Psoas muscle (tissue), 8 donors: Measurements from ENCODE around the gene KIF18A. TPM values are rescaled to one million over a fixed set of nuclear protein-coding genes. Genes with fewer than 3 reads are reported as not detected.

Experiments used
- ATAC-seq, 4 donors: fragments of 200-7000 bp; cut with Tn5 transposase; one replicate each; pipeline ENCODE4 v1.9.1; 2020; ENCODE audit warnings: moderate library complexity in 3 of 4, mild to moderate bottlenecking in 2 of 4
- DNase-seq, 2 donors: peaks; one replicate each; pipeline ENCODE4 v3.0.0-alpha.2; 2020
- H3K27ac ChIP-seq: fragments of 200-600 bp; one replicate; pipeline ENCODE4 v1.8.0; 2022
- H3K27me3 ChIP-seq, 3 donors: fragments of 200-600 bp in 1 of 3; one replicate each; pipeline versions ENCODE4 v1.6.1 to v1.8.0; 2013 to 2022; ENCODE audit warnings: low read length in 2 of 3, mild to moderate bottlenecking in 2 of 3, moderate library complexity in 1 of 3; ENCODE audit not compliant: insufficient read depth in 3 of 3
- H3K36me3 ChIP-seq, 2 donors: fragments of 200-600 bp in 1 of 2; one replicate each; pipeline versions ENCODE4 v1.6.1 to v1.8.0; 2013 to 2022; ENCODE audit warnings: low read depth in 1 of 2, mild to moderate bottlenecking in 1 of 2, moderate library complexity in 1 of 2; ENCODE audit not compliant: insufficient read depth in 1 of 2
- H3K4me1 ChIP-seq: fragments of 200-600 bp; one replicate; pipeline ENCODE4 v1.8.0; 2022
- H3K4me3 ChIP-seq: fragments of 200-600 bp; one replicate; pipeline ENCODE4 v1.8.0; 2022; ENCODE audit warnings: mild to moderate bottlenecking
- H3K9me3 ChIP-seq: fragments of 200-600 bp; one replicate; pipeline ENCODE4 v1.8.0; 2022
- WGBS, 3 donors: extraction: QIAGEN DNeasy Blood & Tissue Kit; methylation state at CpG; one replicate each; pipeline versions ENCODE4 v1.1.6 to v1.1.7; 2013; 5-methylcytosine and 5-hydroxymethylcytosine counted together
- intact Hi-C, 2 donors: fragments of 100-400 bp; cut with DNase I; formaldehyde crosslinking; loops; one replicate each; pipeline versions ENCODE4 v1.11.0 to v1.14.2; 2022
- polyA plus RNA-seq, 3 donors: library from polyadenylated mRNA; stranded (reverse); fragments of 200-250 nt; gene quantifications; one replicate each; pipeline ENCODE4 v1.2.3, GENCODE V29; 2013
- total RNA-seq, 4 donors: library from RNA; stranded (reverse); fragmentation: NEBNext Ultra II Directional in 2 of 4; extraction: Animal tissue kit (Norgen Biotek cat#: 25700) in 2 of 4; gene quantifications; one replicate each; pipeline versions ENCODE4 v1.2.1 to v1.2.4, GENCODE V29; 2021 to 2023
- TF ChIP-seq, protein P1 (sequence below): fragments of 200-600 bp; IDR thresholded peaks from one replicate; pipeline ENCODE4 v1.8.0; 2022; ENCODE audit warnings: antibody characterized with exemption
- donor health status: healthy with polysubstance abuse.
- donor health status: DM: no; HTN: no; CAD: no; lungs with moderate emphysema.
- donor health status: Bipolar disorder and iron deficiency.
- donor health status: healthy.
- donor health status: DM: yes; HTN: yes; CAD: no.
- donor health status: DM: no; HTN: no; CAD: no.
- donor health status: DM: no; HTN: no; CAD: no.
- donor health status: DM: yes; HTN: yes; CAD: no.

Gene KIF18A
- total and polyA plus RNA-seq, 7 donors: 0.15 to 0.53 (median 0.46) TPM; not detected in 2

DNA sequence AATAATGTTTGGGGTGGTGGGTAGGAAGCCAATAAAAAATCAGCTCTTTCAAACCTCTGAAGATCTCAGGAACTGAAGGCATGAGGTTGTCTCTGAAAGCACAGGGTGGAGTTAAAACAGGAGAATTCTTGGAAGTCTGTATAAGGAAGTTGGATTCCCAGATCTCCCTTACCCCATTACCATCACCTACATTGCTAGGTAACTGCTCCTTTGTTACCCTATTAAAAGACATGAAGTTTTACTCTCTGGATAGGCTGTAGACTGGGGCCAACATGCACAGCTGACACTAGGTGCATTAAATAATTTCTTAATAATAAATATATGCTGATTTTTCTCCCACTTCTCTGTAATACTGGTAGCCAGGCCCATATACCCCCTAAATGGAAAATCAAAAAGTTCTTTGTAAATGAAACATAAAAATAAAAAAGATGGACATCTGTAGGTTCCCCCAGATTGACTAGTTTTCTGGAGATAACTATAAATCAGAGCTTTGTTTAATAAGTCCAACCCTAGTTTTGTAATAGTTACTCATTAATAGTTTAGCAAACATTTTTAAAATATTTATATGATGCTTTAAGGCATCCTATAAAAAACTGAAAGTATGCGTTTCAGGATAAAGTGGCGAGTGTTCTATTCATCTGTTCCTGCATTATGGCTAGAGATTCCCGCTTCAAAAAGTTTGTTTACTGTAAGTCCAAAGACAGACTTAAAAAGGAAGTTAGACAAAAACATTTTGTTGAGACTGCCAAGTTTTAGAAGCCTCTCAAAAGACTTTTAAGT, 63.8 kb downstream of the KIF18A start:
- TF ChIP-seq, protein P1, sequence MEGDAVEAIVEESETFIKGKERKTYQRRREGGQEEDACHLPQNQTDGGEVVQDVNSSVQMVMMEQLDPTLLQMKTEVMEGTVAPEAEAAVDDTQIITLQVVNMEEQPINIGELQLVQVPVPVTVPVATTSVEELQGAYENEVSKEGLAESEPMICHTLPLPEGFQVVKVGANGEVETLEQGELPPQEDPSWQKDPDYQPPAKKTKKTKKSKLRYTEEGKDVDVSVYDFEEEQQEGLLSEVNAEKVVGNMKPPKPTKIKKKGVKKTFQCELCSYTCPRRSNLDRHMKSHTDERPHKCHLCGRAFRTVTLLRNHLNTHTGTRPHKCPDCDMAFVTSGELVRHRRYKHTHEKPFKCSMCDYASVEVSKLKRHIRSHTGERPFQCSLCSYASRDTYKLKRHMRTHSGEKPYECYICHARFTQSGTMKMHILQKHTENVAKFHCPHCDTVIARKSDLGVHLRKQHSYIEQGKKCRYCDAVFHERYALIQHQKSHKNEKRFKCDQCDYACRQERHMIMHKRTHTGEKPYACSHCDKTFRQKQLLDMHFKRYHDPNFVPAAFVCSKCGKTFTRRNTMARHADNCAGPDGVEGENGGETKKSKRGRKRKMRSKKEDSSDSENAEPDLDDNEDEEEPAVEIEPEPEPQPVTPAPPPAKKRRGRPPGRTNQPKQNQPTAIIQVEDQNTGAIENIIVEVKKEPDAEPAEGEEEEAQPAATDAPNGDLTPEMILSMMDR: no peak
- WGBS, 3 donors: 85 to 91% (median 88%) methylated on average over 3 of the region's 3 CpGs
- Histone ChIP-seq H3K4me1 (no peaks in the 10 kb centered on the region), H3K27ac (no peak overlapping the region), H3K9me3 (no peaks in the 10 kb centered on the region), H3K27me3 (no peaks in the 10 kb centered on the region), H3K36me3 (no peaks in the 10 kb centered on the region), H3K4me3 (no peak overlapping the region)
- intact Hi-C loops: no loop called here
- ATAC-seq: no peak
- no peak for DNase-seq

DNA sequence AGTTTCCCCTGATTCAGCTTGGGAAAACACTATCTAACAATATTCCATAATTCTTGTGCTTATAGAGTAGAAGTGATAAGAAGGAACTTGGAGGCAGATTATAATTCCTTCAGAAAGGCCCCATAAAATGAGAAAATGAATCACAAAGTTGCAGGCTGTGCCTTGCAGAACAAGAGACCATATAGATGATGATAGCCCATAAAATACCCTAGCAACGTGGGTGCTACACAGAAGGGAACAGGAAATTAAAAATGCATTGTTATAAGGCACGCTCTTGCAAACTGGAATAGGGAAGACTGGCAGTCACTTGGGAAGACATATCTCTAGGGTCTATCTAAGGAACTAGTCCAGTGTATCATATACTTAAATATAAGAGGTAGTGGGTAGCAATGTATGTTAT, 67.6 kb downstream of the KIF18A start:
- intact Hi-C loops: no loop called here
- no peak for DNase-seq
- H3K36me3 ChIP-seq: no peaks in the 10 kb centered on the region
- no peaks in the 10 kb centered on the region for H3K4me1 ChIP-seq
- H3K9me3 ChIP-seq: no peaks in the 10 kb centered on the region
- TF ChIP-seq, protein P1: no peak
- H3K27me3 ChIP-seq: no peaks in the 10 kb centered on the region
- H3K27ac ChIP-seq: no peak overlapping the region
- no peak for ATAC-seq
- WGBS, 3 donors: 83 to 89% (median 83%) methylated on average over 2 of the region's 2 CpGs
- H3K4me3 ChIP-seq: no peak overlapping the region

GRCh38 chr11:28038775-28039174, 69.2 kb downstream of the KIF18A start:
- TF ChIP-seq, protein P1: no peak
- intact Hi-C loops: no loop called here
- no peaks in the 10 kb centered on the region for H3K27me3 ChIP-seq
- no peaks in the 10 kb centered on the region for H3K4me1 ChIP-seq
- no peak overlapping the region for H3K4me3 ChIP-seq
- ATAC-seq (no peak), DNase-seq (no peak)
- WGBS, 3 donors: 88 to 97% (median 97%) methylated on average over 1 of the region's 1 CpG
- no peak overlapping the region for H3K27ac ChIP-seq
- no peaks in the 10 kb centered on the region for H3K36me3 ChIP-seq
- H3K9me3 ChIP-seq: no peaks in the 10 kb centered on the region

DNA sequence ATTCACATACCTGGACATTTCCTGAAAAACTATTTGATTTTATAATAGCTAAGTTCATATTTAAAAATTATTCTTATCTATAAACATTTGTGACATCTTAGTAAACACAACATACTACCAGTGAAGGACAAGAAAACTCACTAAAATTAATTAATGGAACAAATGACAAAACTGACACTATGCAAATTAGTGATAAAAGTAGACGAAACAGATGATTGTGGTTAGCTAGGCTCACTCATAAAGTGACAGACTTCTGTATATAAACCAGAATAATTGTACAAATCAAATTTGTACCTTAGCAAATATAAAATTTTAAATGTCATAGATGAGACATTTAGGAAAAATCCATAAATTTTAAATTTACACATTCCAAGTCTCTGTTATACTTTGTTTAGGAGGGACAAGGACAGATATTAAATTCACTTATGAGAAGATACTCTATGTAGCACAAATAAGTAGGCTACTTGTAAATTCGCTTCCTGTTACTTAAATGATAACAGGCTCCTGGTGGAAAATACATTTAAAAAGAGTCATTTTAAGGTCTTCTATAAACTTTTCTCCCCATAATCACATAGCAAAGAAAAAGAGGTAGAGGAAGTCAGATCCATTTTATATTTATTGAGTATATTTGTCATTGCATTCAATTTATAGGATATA, 81.2 kb downstream of the KIF18A start:
- no peak overlapping the region for H3K27ac ChIP-seq
- H3K36me3 ChIP-seq: no peaks in the 10 kb centered on the region
- H3K4me1 ChIP-seq: no peaks in the 10 kb centered on the region
- no peak for ATAC-seq
- WGBS, 3 donors: 91 to 99% (median 94%) methylated on average over 2 of the region's 2 CpGs
- no peak for DNase-seq
- TF ChIP-seq, protein P1: no peak
- no peak overlapping the region for H3K4me3 ChIP-seq
- intact Hi-C loops: no loop called here
- no peaks in the 10 kb centered on the region for H3K27me3 ChIP-seq
- no peaks in the 10 kb centered on the region for H3K9me3 ChIP-seq
